NB4 (cell line): ENCODE results near the gene MESD.

ENCODE experiments used
- CTCF ChIP-seq: IDR thresholded peaks from one replicate; pipeline ENCODE4 v1.5.1; 2012; ENCODE audit warnings: low read depth, low read length
- MAX ChIP-seq: IDR thresholded peaks from 2 replicates; pipeline ENCODE4 v1.6.1; 2011; ENCODE audit warnings: low read depth, low read length
- MYC ChIP-seq: IDR thresholded peaks from 2 replicates; pipeline ENCODE4 v1.6.1; 2011; ENCODE audit warnings: low read depth, low read length
- POLR2A ChIP-seq: IDR thresholded peaks from 2 replicates; pipeline ENCODE4 v1.6.1; 2011; ENCODE audit warnings: mild to moderate bottlenecking; ENCODE audit not compliant: insufficient read length; ENCODE audit errors: extremely low read depth

GRCh38 chr15:81006124-81006523, 16.5 kb upstream of the MESD start:
- TF ChIP-seq CTCF (no peak), POLR2A (no peak), MAX (no peak), MYC (no peak)
